ENCODE results near the gene TGIF1.

Gene TGIF1

GRCh38 chr18:3434685-3435084 is 15.3 kb upstream of the TGIF1 start:
- no peak for DNase-seq (ENCODE audit: low spot score)

- DNase-seq (ENCODE audit: low spot score), result no peak
These were observed 9.6 kb upstream of the TGIF1 start for GRCh38 chr18:3440341-3440740.

- no peak for DNase-seq (ENCODE audit: low spot score)
These were observed 8.7 kb upstream of the TGIF1 start for GRCh38 chr18:3441290-3441689.

- DNase-seq (ENCODE audit: low spot score), result no peak
These were observed 7.1 kb upstream of the TGIF1 start for GRCh38 chr18:3442919-3443318.

GRCh38 chr18:3444296-3444695 is 5.7 kb upstream of the TGIF1 start:
- no peak for DNase-seq (ENCODE audit: low spot score)

- DNase-seq (ENCODE audit: low spot score), result no peak
These were observed 5.0 kb upstream of the TGIF1 start for GRCh38 chr18:3444954-3445353.

GRCh38 chr18:3447068-3447894 is 2.7 kb upstream of the TGIF1 start:
- DNase-seq (ENCODE audit: low spot score), result peak; percentile 19

GRCh38 chr18:3447895-3448837 is 1.8 kb upstream of the TGIF1 start:
- peak; percentile 86 for DNase-seq (ENCODE audit: low spot score)

- no peak for DNase-seq (ENCODE audit: low spot score)
These were observed 997 bp upstream of the TGIF1 start for GRCh38 chr18:3448838-3449511.

- peak; percentile 62 for DNase-seq (ENCODE audit: low spot score)
These were observed 410 bp upstream of the TGIF1 start for GRCh38 chr18:3449512-3450011.

- DNase-seq (ENCODE audit: low spot score), result no peak
These were observed 819 bp downstream of the TGIF1 start for GRCh38 chr18:3450799-3451182.

- DNase-seq (ENCODE audit: low spot score), result peak; percentile 90
These were observed 1.4 kb downstream of the TGIF1 start for GRCh38 chr18:3451183-3451988.

GRCh38 chr18:3451989-3452749 is 2.2 kb downstream of the TGIF1 start:
- DNase-seq (ENCODE audit: low spot score), result no peak

- no peak for DNase-seq (ENCODE audit: low spot score)
These were observed 3.0 kb downstream of the TGIF1 start for GRCh38 chr18:3452750-3453539.

GRCh38 chr18:3453540-3454364 is 3.8 kb downstream of the TGIF1 start:
- peak; percentile 50 for DNase-seq (ENCODE audit: low spot score)

- peak; percentile 45 for DNase-seq (ENCODE audit: low spot score)
These were observed 4.6 kb downstream of the TGIF1 start for GRCh38 chr18:3454365-3455089.

- no peak for DNase-seq (ENCODE audit: low spot score)
These were observed 5.2 kb downstream of the TGIF1 start for GRCh38 chr18:3455090-3455635.

Data from AG08396 (cell line).